HK-2 (cell line): ENCODE data around the gene HDAC9.
"Not testable (repeated sequence)": the region's sequence is repeated elsewhere in the genome, so short reads cannot be mapped to it uniquely, and the experiment has no call there.

ENCODE experiments used
- DNase-seq: peaks from one replicate; pipeline ENCODE4 v3.0.0-alpha.2; 2018; ENCODE audit not compliant: unreplicated experiment

The HDAC9 gene

GRCh38 chr7:18896343-18896975 lies 400.9 kb downstream of the HDAC9 start:
- no peak for DNase-seq

GRCh38 chr7:18900236-18900635 lies 404.7 kb downstream of the HDAC9 start:
- DNase-seq = no peak

- DNase-seq = no peak
Measured at GRCh38 chr7:18900803-18901202, 405.3 kb downstream of the HDAC9 start.

- DNase-seq = no peak
Measured at GRCh38 chr7:18901351-18901750, 405.8 kb downstream of the HDAC9 start.

- no peak for DNase-seq
Measured at GRCh38 chr7:18901982-18902421, 406.5 kb downstream of the HDAC9 start.

- no peak for DNase-seq
Measured at GRCh38 chr7:18902892-18903291, 407.3 kb downstream of the HDAC9 start.

GRCh38 chr7:18903695-18904094 lies 408.1 kb downstream of the HDAC9 start:
- no peak for DNase-seq

- DNase-seq = no peak
Measured at GRCh38 chr7:18905316-18905943, 409.9 kb downstream of the HDAC9 start.

GRCh38 chr7:18906901-18907300 lies 411.4 kb downstream of the HDAC9 start:
- no peak for DNase-seq

- no peak for DNase-seq
Measured at GRCh38 chr7:18913106-18913505, 417.6 kb downstream of the HDAC9 start.

- no peak for DNase-seq
Measured at GRCh38 chr7:18916826-18917225, 421.3 kb downstream of the HDAC9 start.

- no peak for DNase-seq
Measured at GRCh38 chr7:18927134-18927533, 431.6 kb downstream of the HDAC9 start.

GRCh38 chr7:18936265-18936664 lies 440.7 kb downstream of the HDAC9 start:
- DNase-seq = no peak

- no peak for DNase-seq
Measured at GRCh38 chr7:18939771-18940592, 444.4 kb downstream of the HDAC9 start.

- DNase-seq = no peak
Measured at GRCh38 chr7:18940593-18941134, 445.1 kb downstream of the HDAC9 start.

GRCh38 chr7:18941207-18941606 lies 445.7 kb downstream of the HDAC9 start:
- no peak for DNase-seq

GRCh38 chr7:18948521-18948920 lies 453.0 kb downstream of the HDAC9 start:
- no peak for DNase-seq

GRCh38 chr7:18952846-18953245 lies 457.3 kb downstream of the HDAC9 start:
- no peak for DNase-seq

- DNase-seq = no peak
Measured at GRCh38 chr7:18958627-18959026, 463.1 kb downstream of the HDAC9 start.

- no peak for DNase-seq
Measured at GRCh38 chr7:18960725-18961124, 465.2 kb downstream of the HDAC9 start.

- no peak for DNase-seq
Measured at GRCh38 chr7:18962031-18962430, 466.5 kb downstream of the HDAC9 start.

GRCh38 chr7:18965657-18966056 lies 470.1 kb downstream of the HDAC9 start:
- no peak for DNase-seq

- DNase-seq = not testable (repeated sequence)
Measured at GRCh38 chr7:18967755-18968154, 472.2 kb downstream of the HDAC9 start.
